ENCODE results near the gene TTC9C.

GRCh38 chr11:62687508-62688396 is 40.5 kb upstream of the TTC9C start:
- TF ChIP-seq CTCF (conservative IDR thresholded peaks at IDR 0.05; ENCODE audit: low read length) (no peak), EZH2phosphoT487 (IDR thresholded peaks at IDR 0.05; ENCODE audit: borderline replicate concordance) (no peak)

Data from Loucy (cell line).